Stimulated activated CD8-positive, alpha-beta memory T cell treated with anti-CD3 and anti-CD28 coated beads, Interleukin-15, amount 100 ng/mL, for 24 hours (primary cell): Measurements from ENCODE around the gene TUBD1.

Source experiments
- DNase-seq: peaks from one replicate; pipeline ENCODE4 v3.0.0-alpha.2; 2020; ENCODE audit warnings: low read depth

The TUBD1 gene

GRCh38 chr17:59814685-59815084 lies 78.1 kb downstream of the TUBD1 start:
- DNase-seq: no peak

GRCh38 chr17:59814276-59814675 lies 78.5 kb downstream of the TUBD1 start:
- no peak for DNase-seq

GRCh38 chr17:59812139-59812538 lies 80.6 kb downstream of the TUBD1 start:
- DNase-seq: no peak

GRCh38 chr17:59811209-59811608 lies 81.5 kb downstream of the TUBD1 start:
- no peak for DNase-seq

- no peak for DNase-seq
Measured at GRCh38 chr17:59810894-59811153, 81.9 kb downstream of the TUBD1 start.
